DMS79 (cell line): Measurements from ENCODE around the gene EPSTI1.

ENCODE experiments used
- DNase-seq: peaks from one replicate; lab custom pipeline; 2025; lab: John Stamatoyannopoulos, UW

EPSTI1 gene

GRCh38 chr13:42847891-42848663, 144.0 kb downstream of the EPSTI1 start:
- DNase-seq, result no peak

- peak; percentile 72 for DNase-seq
Measured at GRCh38 chr13:42836930-42837690, 154.9 kb downstream of the EPSTI1 start.
